Spleen (tissue), 7 donors: ENCODE measurements around the gene ARID3A.

ENCODE experiments used
- POLR2AphosphoS5 ChIP-seq, 3 donors: sonication (generic); formaldehyde crosslinking; IDR thresholded peaks; one replicate each; pipeline ENCODE4 v1.5.1; 2017; ENCODE audit warnings: antibody characterized with exemption in 3 of 3
- TF ChIP-seq, protein P1 (sequence below), 11 experiments: fragments of 200-600 bp in 7 of 11; fragments of 450-650 bp in 4 of 11; sonication (generic) in 4 of 11; IDR thresholded peaks in 8 of 11; conservative IDR thresholded peaks in 3 of 11; 1 replicate in 7 of 11; 2 replicates in 4 of 11; pipeline versions ENCODE4 v1.4.0 to v1.8.0; 2016 to 2021; ENCODE audit warnings: antibody characterized with exemption in 11 of 11, inconsistent platforms in 4 of 11, mild to moderate bottlenecking in 1 of 11
- donor health status: DM: no; HTN: no; CAD: no; lungs with moderate emphysema.
- donor health status: DM: no; HTN: no; CAD: no.
- donor health status: DM: no; HTN: no; CAD: no.

DNA sequence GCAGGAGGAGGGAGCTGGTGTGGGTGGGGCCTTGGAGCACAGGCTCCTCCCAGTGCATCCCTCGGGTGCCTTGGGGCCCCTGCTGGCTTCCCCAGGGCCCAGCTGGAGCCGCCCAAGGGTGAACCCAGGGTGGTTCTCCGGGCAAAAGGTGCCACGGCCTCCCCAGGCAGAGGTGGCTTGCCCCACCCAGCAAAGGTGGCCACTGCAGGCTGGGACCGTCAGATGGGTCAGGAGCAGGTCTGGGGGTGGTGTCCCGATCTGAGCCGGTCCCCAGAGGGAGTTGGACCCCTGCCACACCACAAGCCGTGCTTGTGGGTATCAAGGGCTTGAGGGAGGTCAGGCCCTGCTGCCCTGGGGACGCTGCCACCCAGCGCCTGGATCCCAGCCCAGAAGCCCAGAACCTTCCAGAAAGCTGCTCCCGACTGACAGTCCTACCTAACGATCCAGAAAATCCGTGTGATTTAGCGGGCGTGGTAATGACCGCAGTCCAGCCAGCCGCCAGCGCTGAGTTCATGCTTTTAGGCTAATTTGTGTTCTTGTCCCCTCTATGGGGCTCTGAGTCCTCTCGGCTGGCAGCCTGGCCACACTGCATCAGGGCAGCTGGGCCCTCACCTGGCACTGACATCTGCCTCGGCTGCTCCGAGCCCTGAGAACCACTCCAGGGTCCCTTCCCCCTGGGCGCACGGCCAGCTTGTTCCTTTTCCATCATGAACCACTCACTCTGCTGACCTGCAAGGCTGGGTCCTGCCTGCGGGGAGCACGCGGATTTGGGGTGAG is 69.4 kb downstream of the ARID3A start:
- TF ChIP-seq, protein P1, sequence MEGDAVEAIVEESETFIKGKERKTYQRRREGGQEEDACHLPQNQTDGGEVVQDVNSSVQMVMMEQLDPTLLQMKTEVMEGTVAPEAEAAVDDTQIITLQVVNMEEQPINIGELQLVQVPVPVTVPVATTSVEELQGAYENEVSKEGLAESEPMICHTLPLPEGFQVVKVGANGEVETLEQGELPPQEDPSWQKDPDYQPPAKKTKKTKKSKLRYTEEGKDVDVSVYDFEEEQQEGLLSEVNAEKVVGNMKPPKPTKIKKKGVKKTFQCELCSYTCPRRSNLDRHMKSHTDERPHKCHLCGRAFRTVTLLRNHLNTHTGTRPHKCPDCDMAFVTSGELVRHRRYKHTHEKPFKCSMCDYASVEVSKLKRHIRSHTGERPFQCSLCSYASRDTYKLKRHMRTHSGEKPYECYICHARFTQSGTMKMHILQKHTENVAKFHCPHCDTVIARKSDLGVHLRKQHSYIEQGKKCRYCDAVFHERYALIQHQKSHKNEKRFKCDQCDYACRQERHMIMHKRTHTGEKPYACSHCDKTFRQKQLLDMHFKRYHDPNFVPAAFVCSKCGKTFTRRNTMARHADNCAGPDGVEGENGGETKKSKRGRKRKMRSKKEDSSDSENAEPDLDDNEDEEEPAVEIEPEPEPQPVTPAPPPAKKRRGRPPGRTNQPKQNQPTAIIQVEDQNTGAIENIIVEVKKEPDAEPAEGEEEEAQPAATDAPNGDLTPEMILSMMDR (IDR thresholded peaks at IDR 0.05 in 8 of 11, conservative IDR thresholded peaks at IDR 0.05 in 3 of 11), result no peak
- no peak for TF ChIP-seq POLR2AphosphoS5 (IDR thresholded peaks at IDR 0.05)
